Activated naive CD8-positive, alpha-beta T cell (primary cell): Measurements from ENCODE around the gene F7.
"Not testable (repeated sequence)": the region's sequence is repeated elsewhere in the genome, so short reads cannot be mapped to it uniquely, and the experiment has no call there.

Source experiments
- H3K27ac Mint-ChIP-seq: one replicate; pipeline ENCODE4 v1.8.0; 2021; ENCODE audit warnings: mixed read lengths
- H3K27me3 Mint-ChIP-seq: one replicate; pipeline ENCODE4 v1.8.0; 2021; ENCODE audit warnings: mixed read lengths
- H3K36me3 Mint-ChIP-seq: one replicate; pipeline ENCODE4 v1.8.0; 2021; ENCODE audit warnings: mixed read lengths
- H3K4me1 Mint-ChIP-seq: one replicate; pipeline ENCODE4 v1.8.0; 2021; ENCODE audit warnings: low read depth, mixed read lengths
- H3K4me3 Mint-ChIP-seq: one replicate; pipeline ENCODE4 v1.8.0; 2021; ENCODE audit warnings: mild to moderate bottlenecking, mixed read lengths
- H3K9me3 Mint-ChIP-seq: one replicate; pipeline ENCODE4 v1.8.0; 2021; ENCODE audit warnings: low read depth, mixed read lengths

F7 gene

DNA sequence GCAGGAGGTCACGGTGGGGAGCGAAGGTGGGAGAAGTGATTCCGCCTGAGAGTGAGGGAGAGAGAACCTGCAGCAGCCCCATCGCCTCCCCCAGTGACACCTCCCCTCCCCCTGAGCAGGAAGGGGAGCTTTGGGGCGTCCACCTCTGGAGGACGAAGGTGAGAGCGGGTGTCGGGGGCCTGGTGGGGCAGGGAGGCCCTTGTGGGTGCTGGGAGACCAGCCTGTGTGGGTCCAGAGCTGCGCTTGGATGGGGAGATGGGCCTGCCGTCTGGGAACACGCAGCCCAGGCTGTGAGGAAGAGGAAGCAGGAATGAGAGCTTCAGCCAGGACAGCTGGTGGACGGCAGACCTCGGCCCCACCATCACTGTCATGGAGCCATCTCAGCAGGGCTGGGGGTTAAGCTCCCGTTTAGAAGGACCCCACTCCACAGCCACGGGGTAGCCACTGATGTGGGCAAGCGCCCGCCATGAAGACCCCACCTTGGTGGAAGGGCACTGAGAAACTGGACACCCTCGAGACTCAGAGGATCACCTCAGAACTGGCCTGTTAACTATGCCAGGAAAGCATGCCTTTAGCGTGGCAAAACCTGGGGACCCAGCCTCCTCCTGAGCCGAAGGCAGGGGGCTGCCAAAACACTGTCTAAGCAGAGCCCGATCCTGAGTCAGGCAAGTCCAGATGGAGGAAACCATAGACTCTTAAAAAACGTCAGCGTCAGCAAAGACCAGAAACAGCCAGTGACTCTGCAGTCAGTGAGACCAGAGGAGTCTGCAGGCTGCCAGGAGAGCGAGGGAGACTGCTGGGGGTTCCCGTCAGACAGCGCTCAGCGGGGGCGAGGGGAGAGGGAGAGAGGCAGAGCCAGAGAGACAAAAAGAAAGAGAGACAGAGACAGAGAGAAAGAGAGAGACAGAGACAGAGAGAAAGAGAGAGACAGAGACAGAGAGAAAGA is 46.4 kb downstream of the F7 start:
- H3K4me3 Mint-ChIP-seq = peak overlapping the region; percentile 90
- H3K4me1 Mint-ChIP-seq = peaks cover 18% of the 10 kb centered on the region
- H3K9me3 Mint-ChIP-seq = peaks cover 7% of the 10 kb centered on the region
- H3K27ac Mint-ChIP-seq = peak overlapping the region; percentile 46
- H3K27me3 Mint-ChIP-seq = no peaks in the 10 kb centered on the region
- peaks cover 3% of the 10 kb centered on the region for H3K36me3 Mint-ChIP-seq

DNA sequence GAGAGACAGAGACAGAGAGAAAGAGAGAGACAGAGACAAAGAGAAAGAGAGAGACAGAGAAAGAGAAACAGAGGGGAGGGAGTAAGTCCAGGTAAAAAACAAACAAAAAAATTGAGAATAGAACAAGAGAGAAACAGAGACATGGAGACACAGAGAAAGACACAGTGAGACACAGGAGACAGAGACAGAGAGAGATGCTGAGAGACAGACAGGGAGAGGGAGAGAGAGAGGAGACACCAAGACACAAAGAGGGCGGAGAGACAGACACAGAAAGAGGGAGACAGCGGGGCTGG is 47.0 kb downstream of the F7 start:
- peaks cover 3% of the 10 kb centered on the region for H3K36me3 Mint-ChIP-seq
- H3K27ac Mint-ChIP-seq = peak overlapping the region; percentile 88
- H3K4me1 Mint-ChIP-seq = peaks cover 18% of the 10 kb centered on the region
- no peaks in the 10 kb centered on the region for H3K27me3 Mint-ChIP-seq
- H3K9me3 Mint-ChIP-seq = peaks cover 7% of the 10 kb centered on the region
- peak overlapping the region; percentile 90 for H3K4me3 Mint-ChIP-seq

DNA sequence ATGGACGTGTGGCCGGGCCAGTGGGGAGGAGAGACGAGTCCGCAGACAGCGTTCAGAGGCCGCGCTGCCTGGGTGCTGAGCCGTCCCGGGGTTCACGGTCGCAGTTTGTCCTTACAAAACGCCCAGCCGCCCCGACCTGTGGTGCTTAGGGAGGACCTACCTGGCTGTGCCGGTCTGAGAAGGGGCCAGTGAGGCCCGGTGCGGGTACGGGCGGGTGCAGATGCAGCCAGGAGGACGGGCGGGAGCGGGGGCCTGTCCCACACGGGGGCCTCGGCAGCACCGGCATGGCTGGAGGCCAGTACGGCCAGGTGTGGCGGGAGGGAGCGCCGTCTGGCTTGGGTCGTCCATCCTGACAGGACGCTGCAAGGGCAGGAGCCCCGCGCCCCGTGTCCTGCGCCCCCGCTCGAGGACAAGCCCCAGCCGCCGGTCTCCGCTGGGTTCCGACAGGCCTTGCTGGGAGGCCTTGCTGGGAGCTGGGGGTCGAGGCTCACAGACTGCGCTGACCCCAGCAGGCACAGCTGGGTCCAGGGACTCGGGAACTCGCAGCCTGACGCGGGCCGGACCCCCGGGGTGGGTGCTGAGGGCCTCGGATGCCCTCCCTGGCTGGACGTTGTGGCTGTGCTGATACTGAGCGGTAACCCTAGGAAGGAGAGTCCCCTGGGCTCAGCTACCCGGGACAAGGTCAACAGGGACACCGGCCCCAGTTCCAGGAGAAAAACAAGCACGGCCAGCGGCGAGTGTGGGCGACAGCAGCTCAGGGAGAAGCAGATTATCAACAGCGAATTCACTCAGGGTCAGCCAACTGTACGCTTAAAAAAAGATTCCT is 47.6 kb downstream of the F7 start:
- Mint-ChIP-seq H3K9me3 (peaks cover 7% of the 10 kb centered on the region), H3K4me3 (peak overlapping the region; percentile 90), H3K27ac (peak overlapping the region; percentile 88), H3K4me1 (peaks cover 18% of the 10 kb centered on the region), H3K36me3 (peaks cover 3% of the 10 kb centered on the region), H3K27me3 (no peaks in the 10 kb centered on the region)

DNA sequence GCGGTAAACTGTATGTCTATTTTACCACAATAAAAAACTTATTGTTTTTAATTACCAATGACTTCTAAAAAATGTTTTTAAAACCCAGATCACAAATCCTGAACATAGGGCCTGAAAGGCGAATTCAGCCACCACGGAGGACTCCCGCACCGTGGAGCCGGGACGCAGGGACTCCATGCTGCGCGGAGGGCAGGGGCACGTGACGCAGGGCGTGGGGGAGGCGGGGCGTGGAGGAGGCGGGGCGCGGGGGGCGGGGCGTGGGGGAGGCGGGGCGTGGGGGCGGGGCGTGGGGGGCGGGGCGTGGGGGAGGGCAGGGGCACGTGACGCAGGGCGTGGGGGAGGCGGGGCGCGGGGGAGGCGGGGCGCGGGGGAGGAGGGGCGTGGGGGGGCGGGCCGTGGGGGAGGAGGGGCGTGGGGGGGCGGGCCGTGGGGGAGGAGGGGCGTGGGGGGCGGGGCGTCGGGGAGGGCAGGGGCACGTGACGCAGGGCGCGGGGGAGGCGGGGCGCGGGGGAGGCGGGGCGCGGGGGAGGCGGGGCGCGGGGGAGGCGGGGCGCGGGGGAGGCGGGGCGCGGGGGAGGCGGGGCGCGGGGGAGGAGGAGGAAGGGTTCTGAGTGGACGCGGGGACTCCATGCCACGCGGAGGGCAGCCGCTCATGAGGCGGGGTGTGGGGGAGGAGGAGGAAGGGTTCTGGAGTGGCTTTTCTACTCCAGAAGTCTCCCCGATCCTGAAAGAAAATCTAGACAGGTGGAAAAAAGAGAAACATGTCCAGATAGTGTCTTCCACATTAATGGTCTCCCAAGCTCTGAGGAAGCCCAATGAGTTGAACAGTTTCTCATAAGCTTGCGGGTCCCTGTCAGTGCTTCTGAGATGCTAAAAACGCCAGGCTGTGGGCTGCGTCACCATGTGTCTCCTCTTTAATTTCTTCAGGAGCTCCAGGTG is 48.5 kb downstream of the F7 start:
- no peaks in the 10 kb centered on the region for H3K27me3 Mint-ChIP-seq
- peaks cover 18% of the 10 kb centered on the region for H3K4me1 Mint-ChIP-seq
- peaks cover 7% of the 10 kb centered on the region for H3K9me3 Mint-ChIP-seq
- H3K4me3 Mint-ChIP-seq = peak overlapping the region; percentile 83
- H3K36me3 Mint-ChIP-seq = peaks cover 3% of the 10 kb centered on the region
- peak overlapping the region; percentile 84 for H3K27ac Mint-ChIP-seq

DNA sequence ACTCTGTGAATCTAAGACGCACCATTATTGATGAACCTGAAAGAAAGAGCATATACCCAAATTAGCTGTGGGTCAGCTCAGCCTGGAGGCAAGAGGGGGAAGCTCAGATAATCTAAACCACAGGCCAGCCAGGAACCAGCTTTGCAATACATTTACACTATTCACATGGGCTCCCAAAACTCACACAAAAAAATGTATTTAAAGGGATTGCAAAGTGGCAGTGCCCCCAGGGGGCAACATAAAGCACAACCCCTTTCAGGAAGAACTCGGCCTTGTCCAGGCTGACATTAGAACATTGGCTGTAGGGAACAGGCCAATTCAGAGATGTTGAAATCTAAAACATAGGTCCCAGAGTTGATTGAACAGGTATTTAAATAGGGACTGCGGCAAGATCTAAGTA is 49.6 kb downstream of the F7 start:
- peak overlapping the region; percentile 66 for H3K4me3 Mint-ChIP-seq
- peaks cover 20% of the 10 kb centered on the region for H3K4me1 Mint-ChIP-seq
- H3K27ac Mint-ChIP-seq = peak overlapping the region; percentile 84
- H3K27me3 Mint-ChIP-seq = no peaks in the 10 kb centered on the region
- peaks cover 3% of the 10 kb centered on the region for H3K36me3 Mint-ChIP-seq
- peaks cover 7% of the 10 kb centered on the region for H3K9me3 Mint-ChIP-seq

DNA sequence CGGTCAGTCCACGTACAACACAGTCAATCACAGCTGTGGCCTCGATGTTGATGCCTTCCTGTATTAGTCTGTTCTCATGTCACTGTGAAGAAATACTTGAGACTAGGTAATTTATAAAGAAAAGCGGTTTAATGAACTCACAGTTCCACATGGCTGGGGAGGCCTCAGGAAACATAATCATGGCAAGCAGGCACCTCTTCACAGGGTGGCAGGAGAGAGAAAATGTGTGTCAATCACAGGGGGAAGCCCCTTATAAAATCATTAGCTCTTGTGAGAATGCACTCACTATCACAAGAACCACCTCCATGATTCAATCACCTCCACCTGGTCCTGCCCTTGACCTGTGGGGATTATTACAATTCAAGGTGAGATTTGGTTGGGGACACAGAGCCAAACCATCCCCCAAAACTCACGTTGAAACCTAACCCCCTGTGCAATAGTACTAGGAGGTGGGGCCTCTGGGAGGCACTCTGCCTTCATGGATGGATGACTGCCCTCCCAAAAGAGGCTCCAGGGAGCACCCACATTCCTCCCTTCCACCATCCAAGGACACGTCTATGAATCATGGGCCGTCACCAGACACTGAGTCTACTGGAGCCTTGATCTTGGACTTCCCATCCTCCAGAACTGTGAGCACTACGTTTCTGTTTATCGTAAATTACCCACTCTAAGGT is 50.5 kb downstream of the F7 start:
- Mint-ChIP-seq H3K4me3 (no peak overlapping the region), H3K4me1 (peaks cover 27% of the 10 kb centered on the region), H3K27ac (no peak overlapping the region), H3K36me3 (peaks cover 3% of the 10 kb centered on the region), H3K27me3 (no peaks in the 10 kb centered on the region), H3K9me3 (peaks cover 7% of the 10 kb centered on the region)

DNA sequence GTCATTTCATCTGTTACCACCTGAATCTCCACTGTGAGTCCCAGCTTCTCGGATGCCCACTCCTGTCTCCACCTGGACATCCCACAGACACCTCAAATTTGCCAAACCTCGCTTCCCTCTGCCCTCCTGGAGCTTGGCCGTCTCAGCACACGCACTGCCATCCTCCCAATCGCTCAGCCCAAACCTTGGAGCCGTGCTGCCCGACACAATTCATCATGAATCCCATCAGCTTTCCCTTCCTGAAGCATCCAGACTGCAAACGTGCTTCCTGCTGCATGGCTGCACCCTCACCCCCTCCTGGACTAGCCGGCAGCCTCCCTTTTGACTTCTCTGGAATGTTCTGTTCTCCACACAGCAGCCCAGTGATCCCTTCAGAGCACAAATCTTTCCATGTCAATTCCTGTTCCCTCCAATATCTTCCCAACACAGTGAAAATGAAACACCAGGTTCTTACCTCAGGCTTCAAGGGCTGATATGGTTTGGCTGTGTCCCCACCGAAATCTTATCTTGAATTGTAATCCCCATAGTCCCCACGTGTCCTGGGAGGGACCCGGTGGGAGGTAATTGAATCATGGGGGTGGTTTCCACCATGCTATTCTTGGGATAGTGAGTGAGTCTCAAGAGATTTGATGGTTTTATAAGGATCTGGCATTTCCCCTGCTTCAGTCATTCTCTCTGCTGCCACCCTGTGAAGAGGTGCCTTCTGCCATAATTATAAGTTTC is 51.8 kb downstream of the F7 start:
- Mint-ChIP-seq H3K27me3 (no peaks in the 10 kb centered on the region), H3K9me3 (peaks cover 7% of the 10 kb centered on the region), H3K27ac (no peak overlapping the region), H3K4me1 (peaks cover 27% of the 10 kb centered on the region), H3K36me3 (peaks cover 3% of the 10 kb centered on the region), H3K4me3 (no peak overlapping the region)

DNA sequence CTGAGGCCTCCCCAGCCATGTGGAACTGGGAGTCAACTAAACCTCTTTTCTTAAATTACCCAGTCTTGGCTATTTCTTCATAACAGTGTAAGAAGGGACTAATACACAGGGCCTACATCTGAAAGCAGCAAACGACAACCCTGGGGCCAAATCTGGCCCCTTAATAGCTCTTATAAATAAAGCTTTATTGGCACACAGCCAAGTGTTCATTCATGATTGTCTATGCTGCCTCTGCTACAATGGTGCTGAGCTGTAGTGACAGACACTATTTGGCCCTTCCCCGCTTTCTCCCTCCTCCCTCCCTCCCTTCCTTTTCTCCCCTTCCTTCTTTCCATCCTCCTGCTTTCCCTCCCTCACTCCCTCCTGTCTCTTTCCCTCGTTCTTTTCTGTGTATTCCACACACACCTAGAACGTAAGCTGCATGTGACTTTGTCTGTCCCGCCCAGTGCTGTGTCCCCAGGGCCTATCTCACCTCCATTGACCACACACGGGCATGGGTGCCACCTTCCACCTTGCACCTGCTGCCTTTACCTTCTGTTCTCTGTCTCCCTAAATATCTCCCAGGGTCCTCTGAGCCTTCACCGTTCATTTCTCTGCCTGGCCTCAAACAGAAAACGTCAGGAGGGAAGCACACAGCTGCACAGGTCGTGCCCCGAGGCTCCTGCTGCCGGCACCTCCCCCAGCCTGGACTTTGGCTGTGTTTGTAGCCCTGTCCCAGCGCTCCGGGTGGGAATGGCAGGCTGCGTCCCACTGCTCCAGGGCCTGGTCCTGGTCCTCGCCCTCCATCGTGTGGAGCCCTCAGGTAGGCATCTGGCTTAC is 52.5 kb downstream of the F7 start, which contains the start of gene PROZ:
Gene PROZ, plus strand, starts transcription at position 720 of the 819 bp plus-strand sequence. Its CDS starts 13 bp downstream, at position 733.
- Mint-ChIP-seq H3K4me1 (peaks cover 22% of the 10 kb centered on the region), H3K4me3 (no peak within 1 kb of the TSS), H3K27me3 (no peaks in the 10 kb centered on the region), H3K36me3 (peaks cover 3% of the 10 kb centered on the region), H3K9me3 (peaks cover 7% of the 10 kb centered on the region), H3K27ac (no peak within 1 kb of the TSS)

DNA sequence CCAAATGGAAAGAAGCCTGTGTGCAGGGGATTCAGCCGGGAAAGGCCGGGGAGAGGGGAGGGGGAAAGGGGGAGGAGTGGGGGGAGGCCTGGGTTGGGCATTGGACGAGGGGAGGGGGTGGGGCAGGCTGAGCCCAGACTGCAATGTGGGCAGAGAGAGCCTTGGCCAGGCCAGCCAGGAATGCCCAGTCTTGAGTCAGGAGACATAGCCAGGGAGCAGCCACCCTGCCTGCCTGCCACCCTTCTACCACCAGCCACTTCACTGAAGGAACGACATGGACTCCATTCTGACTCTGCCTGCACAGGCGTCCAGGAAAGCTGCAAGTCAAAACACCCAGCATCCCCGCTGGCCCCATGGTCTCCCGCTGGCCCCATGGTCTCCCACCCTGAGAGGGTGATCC is 53.4 kb downstream of the F7 start:
- H3K9me3 Mint-ChIP-seq = peaks cover 7% of the 10 kb centered on the region
- H3K4me3 Mint-ChIP-seq = no peak overlapping the region
- H3K36me3 Mint-ChIP-seq = peaks cover 3% of the 10 kb centered on the region
- no peak overlapping the region for H3K27ac Mint-ChIP-seq
- H3K4me1 Mint-ChIP-seq = peaks cover 23% of the 10 kb centered on the region
- H3K27me3 Mint-ChIP-seq = no peaks in the 10 kb centered on the region

DNA sequence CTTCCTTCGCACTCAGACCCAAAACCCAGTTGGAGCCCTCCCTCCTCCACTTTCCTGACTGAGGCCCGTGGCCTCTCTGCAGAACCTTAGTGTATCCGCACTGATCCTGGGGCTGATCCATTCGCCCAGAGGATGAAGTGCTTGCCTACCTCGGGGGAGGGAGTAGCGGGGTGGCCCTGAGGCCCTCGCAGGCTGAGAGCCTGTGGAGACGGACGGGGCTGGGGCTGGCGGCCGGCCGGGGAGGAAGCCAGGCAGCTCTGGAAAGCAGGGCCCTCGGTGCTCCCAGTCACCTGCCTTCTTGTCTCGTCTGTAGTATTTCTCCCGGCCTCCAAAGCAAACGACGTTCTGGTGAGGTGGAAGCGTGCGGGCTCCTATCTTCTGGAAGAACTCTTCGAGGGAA is 54.1 kb downstream of the F7 start:
- no peak overlapping the region for H3K27ac Mint-ChIP-seq
- peaks cover 3% of the 10 kb centered on the region for H3K36me3 Mint-ChIP-seq
- no peaks in the 10 kb centered on the region for H3K27me3 Mint-ChIP-seq
- peaks cover 7% of the 10 kb centered on the region for H3K9me3 Mint-ChIP-seq
- H3K4me1 Mint-ChIP-seq = peaks cover 21% of the 10 kb centered on the region
- H3K4me3 Mint-ChIP-seq = no peak overlapping the region

DNA sequence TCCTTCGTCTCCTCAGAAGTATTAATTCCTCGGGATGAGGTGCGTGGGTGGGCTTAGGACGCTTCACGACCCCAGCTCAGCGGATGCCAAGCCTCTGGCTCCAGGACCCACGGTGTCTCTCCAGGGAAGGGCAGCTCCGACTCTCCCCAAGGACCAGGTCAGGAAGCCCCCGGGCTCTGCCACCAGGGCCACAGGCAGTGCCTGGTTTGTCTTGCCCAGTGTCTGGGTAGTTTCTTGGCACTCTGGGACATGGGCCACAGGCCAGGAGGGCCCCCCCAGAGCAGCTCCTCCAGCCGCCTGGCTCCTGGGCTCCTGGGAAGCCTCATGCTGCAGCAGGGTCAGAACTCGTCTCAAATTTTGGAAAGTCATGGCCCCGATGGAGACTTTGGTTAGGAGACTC is 55.4 kb downstream of the F7 start:
- Mint-ChIP-seq H3K4me3 (peak overlapping the region; percentile 56), H3K9me3 (peaks cover under 1% of the 10 kb centered on the region), H3K4me1 (peaks cover 25% of the 10 kb centered on the region), H3K27me3 (no peaks in the 10 kb centered on the region), H3K36me3 (no peaks in the 10 kb centered on the region), H3K27ac (peak overlapping the region; percentile 16)

DNA sequence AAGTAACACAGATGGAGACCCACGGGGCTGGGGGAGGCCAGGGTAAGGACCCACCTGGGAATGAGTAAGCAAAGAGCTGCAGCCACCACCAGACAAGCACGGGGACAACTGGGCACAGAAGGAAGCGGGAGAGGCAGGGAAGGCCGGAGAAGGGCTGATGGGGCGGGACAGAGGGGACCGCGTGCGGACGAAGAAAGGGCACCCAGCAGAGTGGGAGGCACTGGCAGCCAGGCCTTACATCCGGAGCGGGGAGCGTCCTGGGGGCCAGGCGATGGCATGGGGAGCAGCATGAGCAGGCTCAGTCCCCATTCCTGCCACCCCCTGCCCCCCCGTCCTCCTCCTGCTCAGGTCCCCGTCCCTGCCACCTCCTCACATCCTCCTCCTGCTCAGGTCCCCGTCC is 55.8 kb downstream of the F7 start:
- Mint-ChIP-seq H3K4me1 (peaks cover 29% of the 10 kb centered on the region), H3K4me3 (peak overlapping the region; percentile 56), H3K27ac (peak overlapping the region; percentile 16), H3K27me3 (no peaks in the 10 kb centered on the region), H3K9me3 (no peaks in the 10 kb centered on the region), H3K36me3 (no peaks in the 10 kb centered on the region)

DNA sequence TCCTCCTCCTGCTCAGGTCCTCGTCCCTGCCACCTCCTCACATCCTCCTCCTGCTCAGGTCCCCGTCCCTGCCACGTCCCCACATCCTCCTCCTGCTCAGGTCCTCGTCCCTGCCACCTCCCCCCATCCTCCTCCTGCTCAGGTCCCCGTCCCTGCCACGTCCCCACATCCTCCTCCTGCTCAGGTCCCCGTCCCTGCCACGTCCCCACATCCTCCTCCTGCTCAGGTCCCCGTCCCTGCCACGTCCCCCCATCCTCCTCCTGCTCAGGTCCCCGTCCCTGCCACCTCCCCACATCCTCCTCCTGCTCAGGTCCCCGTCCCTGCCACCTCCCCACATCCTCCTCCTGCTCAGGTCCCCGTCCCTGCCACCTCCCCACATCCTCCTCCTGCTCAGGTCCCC is 56.4 kb downstream of the F7 start:
- H3K4me3 Mint-ChIP-seq, H3K9me3 Mint-ChIP-seq, H3K36me3 Mint-ChIP-seq, H3K27me3 Mint-ChIP-seq, H3K27ac Mint-ChIP-seq: not testable (repeated sequence)
- H3K4me1 Mint-ChIP-seq = peaks cover 29% of the 10 kb centered on the region
